HEK293 (cell line): ENCODE results near the gene SPNS1.
A peak's percentile ranks its signal among the peaks of the same experiment; 100 is the strongest.

Experiments used
- CTCF ChIA-PET: fragments of 350-600 bp; formaldehyde crosslinking; extraction: SDS; loops from one replicate; lab custom pipeline; 2021; ENCODE audit warnings: antibody characterized with exemption; lab: Yijun Ruan, JAX
- POLR2A ChIA-PET: fragments of 300-600 bp; formaldehyde crosslinking; extraction: SDS; loops from one replicate; lab custom pipeline; 2020; ENCODE audit warnings: antibody characterized with exemption, inconsistent platforms; lab: Yijun Ruan, JAX
- H3K27ac ChIP-seq: fragments of 200-500 bp; sonication (Bioruptor generic); 2 replicates; pipeline ENCODE4 v1.5.1; 2014; ENCODE audit warnings: low read depth, low read length, control low read depth, inconsistent platforms; ENCODE audit errors: extremely low read depth
- H3K36me3 ChIP-seq, 2 experiments: fragments of 200-500 bp in 1 of 2; sonication (Bioruptor generic) in 1 of 2; 1 replicate in 1 of 2; 2 replicates in 1 of 2; pipeline ENCODE4 v1.5.1; 2014 to 2017; ENCODE audit warnings: inconsistent platforms in 2 of 2, low read length in 2 of 2; ENCODE audit not compliant: control insufficient read depth in 2 of 2, insufficient read depth in 1 of 2
- H3K4me1 ChIP-seq: fragments of 200-500 bp; sonication (Bioruptor generic); 2 replicates; pipeline ENCODE4 v1.5.1; 2014; ENCODE audit warnings: mild to moderate bottlenecking, low read length, inconsistent platforms; ENCODE audit not compliant: control insufficient read depth, insufficient read depth
- H3K4me3 ChIP-seq: 2 replicates; pipeline ENCODE4 v1.5.1; 2011; ENCODE audit warnings: low read depth, mild to moderate bottlenecking, control low read depth, low read length, moderate library complexity
- H3K9me3 ChIP-seq: fragments of 200-500 bp; sonication (Bioruptor generic); 2 replicates; pipeline ENCODE4 v1.5.1; 2014; ENCODE audit warnings: low read depth, low read length, inconsistent platforms; ENCODE audit not compliant: control insufficient read depth, insufficient read depth
- ELK4 ChIP-seq: IDR thresholded peaks from 2 replicates; pipeline ENCODE4 v1.6.1; 2011; ENCODE audit warnings: mild to moderate bottlenecking, low read depth, low read length, borderline replicate concordance
- GLI4 ChIP-seq: fragments of 450-650 bp; formaldehyde crosslinking; IDR thresholded peaks from 2 replicates; pipeline ENCODE4 v1.5.1; 2016; ENCODE audit warnings: missing biosample characterization, missing genetic modification characterization
- GLIS1 ChIP-seq: fragments of 450-650 bp; formaldehyde crosslinking; IDR thresholded peaks from 2 replicates; pipeline ENCODE4 v1.5.1; 2016; ENCODE audit warnings: missing biosample characterization, missing genetic modification characterization
- OSR2 ChIP-seq: fragments of 450-650 bp; formaldehyde crosslinking; IDR thresholded peaks from 2 replicates; pipeline ENCODE4 v1.5.1; 2016; ENCODE audit warnings: missing biosample characterization, missing genetic modification characterization
- REPIN1 ChIP-seq: fragments of 450-650 bp; formaldehyde crosslinking; IDR thresholded peaks from 2 replicates; pipeline ENCODE4 v1.5.1; 2017; ENCODE audit warnings: missing biosample characterization, missing genetic modification characterization, low read depth
- SETDB1 ChIP-seq: IDR thresholded peaks from one replicate; pipeline ENCODE4 v1.6.1; 2017; ENCODE audit warnings: mild to moderate bottlenecking, low read length, moderate library complexity, mixed read lengths; ENCODE audit not compliant: insufficient read length
- WT1 ChIP-seq: fragments of 450-650 bp; formaldehyde crosslinking; IDR thresholded peaks from 2 replicates; pipeline ENCODE4 v1.5.1; 2016; ENCODE audit warnings: missing biosample characterization, missing genetic modification characterization
- ZBTB1 ChIP-seq: fragments of 450-650 bp; formaldehyde crosslinking; IDR thresholded peaks from 2 replicates; pipeline ENCODE4 v1.5.1; 2016; ENCODE audit warnings: missing biosample characterization, missing genetic modification characterization
- ZBTB17 ChIP-seq: fragments of 450-650 bp; formaldehyde crosslinking; IDR thresholded peaks from 2 replicates; pipeline ENCODE4 v1.5.1; 2016; ENCODE audit warnings: missing biosample characterization, missing genetic modification characterization
- ZBTB48 ChIP-seq: fragments of 450-650 bp; formaldehyde crosslinking; IDR thresholded peaks from 2 replicates; pipeline ENCODE4 v1.5.1; 2016; ENCODE audit warnings: missing biosample characterization, missing genetic modification characterization
- ZBTB8A ChIP-seq: fragments of 450-650 bp; formaldehyde crosslinking; IDR thresholded peaks from 2 replicates; pipeline ENCODE4 v1.5.1; 2016; ENCODE audit warnings: missing biosample characterization, missing genetic modification characterization
- ZEB2 ChIP-seq: fragments of 450-650 bp; formaldehyde crosslinking; IDR thresholded peaks from 2 replicates; pipeline ENCODE4 v1.5.1; 2016; ENCODE audit warnings: missing biosample characterization, missing genetic modification characterization
- ZFP3 ChIP-seq: fragments of 450-650 bp; formaldehyde crosslinking; IDR thresholded peaks from 2 replicates; pipeline ENCODE4 v1.5.1; 2016; ENCODE audit warnings: low read depth, missing biosample characterization, missing genetic modification characterization
- ZIC2 ChIP-seq: fragments of 450-650 bp; formaldehyde crosslinking; IDR thresholded peaks from 2 replicates; pipeline ENCODE4 v1.5.1; 2016; ENCODE audit warnings: missing biosample characterization, missing genetic modification characterization
- ZNF10 ChIP-seq: fragments of 450-650 bp; formaldehyde crosslinking; IDR thresholded peaks from 2 replicates; pipeline ENCODE4 v1.5.1; 2017; ENCODE audit warnings: missing biosample characterization, missing genetic modification characterization
- ZNF140 ChIP-seq: fragments of 450-650 bp; formaldehyde crosslinking; IDR thresholded peaks from 2 replicates; pipeline ENCODE4 v1.5.1; 2016; ENCODE audit warnings: missing biosample characterization, missing genetic modification characterization
- ZNF26 ChIP-seq: fragments of 450-650 bp; formaldehyde crosslinking; IDR thresholded peaks from 2 replicates; pipeline ENCODE4 v1.5.1; 2016; ENCODE audit warnings: missing biosample characterization, missing genetic modification characterization
- ZNF280D ChIP-seq: fragments of 450-650 bp; formaldehyde crosslinking; IDR thresholded peaks from 2 replicates; pipeline ENCODE4 v1.5.1; 2016; ENCODE audit warnings: missing biosample characterization, missing genetic modification characterization
- ZNF488 ChIP-seq: fragments of 450-650 bp; formaldehyde crosslinking; IDR thresholded peaks from 2 replicates; pipeline ENCODE4 v1.5.1; 2016; ENCODE audit warnings: missing biosample characterization, missing genetic modification characterization
- ZNF530 ChIP-seq: fragments of 450-650 bp; formaldehyde crosslinking; IDR thresholded peaks from 2 replicates; pipeline ENCODE4 v1.5.1; 2016; ENCODE audit warnings: low read depth, missing biosample characterization, missing genetic modification characterization
- ZNF548 ChIP-seq: fragments of 450-650 bp; formaldehyde crosslinking; IDR thresholded peaks from 2 replicates; pipeline ENCODE4 v1.5.1; 2016; ENCODE audit warnings: missing biosample characterization, missing genetic modification characterization
- ZNF558 ChIP-seq: fragments of 450-650 bp; formaldehyde crosslinking; IDR thresholded peaks from 2 replicates; pipeline ENCODE4 v1.5.1; 2016; ENCODE audit warnings: missing biosample characterization, missing genetic modification characterization
- ZNF580 ChIP-seq: fragments of 450-650 bp; formaldehyde crosslinking; IDR thresholded peaks from 2 replicates; pipeline ENCODE4 v1.5.1; 2016; ENCODE audit warnings: missing biosample characterization, missing genetic modification characterization
- ZNF701 ChIP-seq: fragments of 450-650 bp; formaldehyde crosslinking; IDR thresholded peaks from 2 replicates; pipeline ENCODE4 v1.5.1; 2016; ENCODE audit warnings: missing biosample characterization, missing genetic modification characterization
- ZNF776 ChIP-seq: fragments of 450-650 bp; formaldehyde crosslinking; IDR thresholded peaks from 2 replicates; pipeline ENCODE4 v1.5.0; 2017; ENCODE audit warnings: missing biosample characterization, missing genetic modification characterization, borderline replicate concordance
- ZSCAN18 ChIP-seq: fragments of 450-650 bp; formaldehyde crosslinking; IDR thresholded peaks from 2 replicates; pipeline ENCODE4 v1.5.1; 2016; ENCODE audit warnings: missing biosample characterization, missing genetic modification characterization
- ZSCAN30 ChIP-seq: fragments of 450-650 bp; IDR thresholded peaks from 2 replicates; pipeline ENCODE4 v1.5.1; 2018; ENCODE audit warnings: missing biosample characterization, mild to moderate bottlenecking, missing genetic modification characterization, moderate library complexity
- ZSCAN5A ChIP-seq: fragments of 450-650 bp; formaldehyde crosslinking; IDR thresholded peaks from 2 replicates; pipeline ENCODE4 v1.5.1; 2016; ENCODE audit warnings: missing biosample characterization, missing genetic modification characterization

The SPNS1 gene

GRCh38 chr16:28986492-28986891, 11.9 kb downstream of the SPNS1 start (continued):
- TF ChIP-seq ZNF26 (no peak), ZNF488 (tag by site-specific recombination) (no peak), ZNF776 (no peak), ZBTB17 (tag by site-specific recombination) (no peak), ZNF701 (tag by site-specific recombination) (no peak)

- ChIA-PET CTCF (interaction anchor here (0.6 to 1.6 kb wide), 3 partner anchors 10 to 127 kb away, joined by 4 to 9 read pairs (median 7); no protein-coding TSS in a partner anchor), POLR2A (no interaction called here)
- no peak overlapping the region for H3K27ac ChIP-seq
- H3K9me3 ChIP-seq: no peaks in the 10 kb centered on the region
- peaks cover 0 to 38% of the 10 kb centered on the region in 2 experiments; a peak in 2 of 3 replicates for H3K36me3 ChIP-seq
- H3K4me1 ChIP-seq: no peaks in the 10 kb centered on the region
- H3K4me3 ChIP-seq: no peak overlapping the region
- TF ChIP-seq ZNF580 (tag by site-specific recombination) (peak; percentile 66; the same call in 1 of the 2 replicates), ZSCAN30 (tag by site-specific recombination) (no peak), SETDB1 (peak; percentile 27), WT1 (tag by site-specific recombination) (no peak), ZNF10 (tag by site-specific recombination) (no peak), ZIC2 (no peak), ELK4 (no peak), OSR2 (tag by site-specific recombination) (no peak), ZNF280D (tag by site-specific recombination) (peak; percentile 97), ZNF530 (tag by site-specific recombination) (no peak), ZBTB1 (no peak), ZBTB8A (tag by site-specific recombination) (no peak), ZSCAN5A (tag by site-specific recombination) (0 out of 2 replicates have a peak, but pooled peaks have one; percentile 31), ZBTB17 (tag by site-specific recombination) (no peak), ZEB2 (tag by site-specific recombination) (no peak), ZNF558 (tag by site-specific recombination) (0 out of 2 replicates have a peak, but pooled peaks have one; percentile 28), GLIS1 (tag by site-specific recombination) (no peak), ZNF140 (no peak), ZFP3 (tag by site-specific recombination) (no peak), REPIN1 (no peak), ZNF548 (tag by site-specific recombination) (no peak), ZSCAN18 (no peak), ZBTB48 (tag by site-specific recombination) (no peak), GLI4 (tag by site-specific recombination) (no peak)
Measured at GRCh38 chr16:28987170-28987853, 12.7 kb downstream of the SPNS1 start.
